Hematopoietic multipotent progenitor cell treated with erythropoietin and hydrocortisone succinate and interleukin-3 and kit ligand, for 8 days (in vitro differentiated cells): ENCODE results near the gene CCDC116.
"Not testable (repeated sequence)": the region's sequence is repeated elsewhere in the genome, so short reads cannot be mapped to it uniquely, and the experiment has no call there.

Experiments used
- DNase-seq: peaks from one replicate; pipeline ENCODE4 v3.0.0-alpha.2; 2015

Gene CCDC116

DNA sequence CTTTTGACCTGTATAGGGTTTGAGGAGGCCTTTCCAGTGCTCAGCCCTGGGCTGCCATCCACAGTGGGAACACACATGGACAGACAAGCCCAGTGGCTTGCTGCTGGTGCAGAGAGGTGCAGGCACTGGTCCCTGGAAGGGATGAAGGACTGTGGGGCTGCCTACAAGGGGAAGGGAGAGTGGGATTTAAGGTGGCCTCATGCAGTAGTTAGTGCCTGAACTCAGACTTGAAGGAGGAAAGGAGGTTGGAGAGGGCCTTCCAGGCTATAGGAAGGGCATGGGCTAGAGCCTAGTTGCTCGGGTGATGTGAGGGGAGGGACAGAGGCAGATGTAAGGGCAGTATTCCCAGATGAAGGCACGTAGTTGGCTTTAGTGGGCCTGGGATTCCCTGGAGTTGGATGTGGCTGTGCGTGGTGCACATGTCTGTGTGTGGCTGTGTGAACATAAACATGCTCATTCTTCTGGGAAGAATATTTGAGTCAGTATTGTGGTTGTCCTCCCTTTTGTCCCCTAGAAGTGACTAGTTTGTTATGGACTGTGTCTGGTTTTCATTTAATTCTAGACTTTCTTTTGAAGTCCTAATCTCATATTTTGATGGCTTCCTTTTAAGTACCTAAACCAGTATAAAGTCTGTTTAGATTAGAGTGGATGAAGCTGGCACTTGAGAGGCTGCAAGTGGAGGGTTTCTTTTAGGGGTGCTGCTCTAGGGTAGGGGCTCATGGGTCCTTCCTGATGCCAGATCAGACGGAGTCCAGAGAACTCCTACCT is 21.2 kb upstream of the CCDC116 start:
- no peak for DNase-seq

DNA sequence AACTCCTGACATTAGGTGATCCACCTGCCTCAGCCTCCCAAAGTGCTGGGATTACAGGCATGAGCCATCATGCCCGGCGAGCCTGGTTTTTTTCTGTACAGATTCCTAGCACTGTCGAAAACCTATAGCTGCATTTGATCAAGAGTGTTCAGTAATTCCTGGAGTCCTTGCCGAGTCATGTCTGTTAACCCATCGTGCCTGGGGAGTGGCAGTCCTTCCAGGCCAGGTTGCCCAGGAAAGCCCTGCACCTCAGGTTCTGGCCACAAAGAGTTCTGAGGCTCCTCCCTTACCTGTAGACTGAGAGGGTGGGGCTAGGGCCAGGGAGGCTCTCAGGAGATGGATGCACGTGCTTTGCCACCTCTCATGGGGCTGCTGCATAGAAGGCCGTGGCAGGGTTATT is 19.7 kb upstream of the CCDC116 start:
- no peak for DNase-seq

DNA sequence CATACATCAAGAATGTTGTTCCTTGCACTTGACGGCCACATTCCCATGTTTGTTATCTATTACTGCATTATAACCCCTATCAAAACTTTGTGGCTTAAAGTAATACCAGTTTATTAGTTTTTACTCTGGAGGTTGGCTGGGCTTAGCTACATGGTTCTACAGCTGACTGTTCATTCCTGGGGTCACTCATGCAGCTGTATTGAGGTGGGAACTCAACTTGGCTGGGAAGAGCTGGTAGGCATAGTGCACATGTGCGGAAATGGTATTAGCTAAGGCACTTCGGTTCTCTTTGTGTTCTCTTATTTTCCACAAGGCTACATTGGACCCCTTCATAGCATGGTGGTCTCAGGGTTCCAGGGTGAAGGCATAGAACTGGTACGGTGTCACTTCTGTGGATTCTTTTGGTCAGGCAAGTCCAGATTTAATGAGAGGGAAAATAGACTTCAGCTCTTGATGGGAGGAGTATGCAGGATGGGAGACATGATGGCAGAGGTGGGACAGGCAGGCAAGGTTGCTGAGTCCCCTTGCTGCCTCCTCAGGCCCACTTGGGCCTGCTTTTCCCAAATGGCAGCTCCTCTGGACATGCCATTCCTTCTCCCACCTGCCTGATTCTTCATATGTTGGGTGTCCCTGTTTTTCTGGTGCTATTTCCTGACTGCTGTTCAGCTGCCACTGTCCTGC is 18.9 kb upstream of the CCDC116 start:
- DNase-seq, result no peak

DNA sequence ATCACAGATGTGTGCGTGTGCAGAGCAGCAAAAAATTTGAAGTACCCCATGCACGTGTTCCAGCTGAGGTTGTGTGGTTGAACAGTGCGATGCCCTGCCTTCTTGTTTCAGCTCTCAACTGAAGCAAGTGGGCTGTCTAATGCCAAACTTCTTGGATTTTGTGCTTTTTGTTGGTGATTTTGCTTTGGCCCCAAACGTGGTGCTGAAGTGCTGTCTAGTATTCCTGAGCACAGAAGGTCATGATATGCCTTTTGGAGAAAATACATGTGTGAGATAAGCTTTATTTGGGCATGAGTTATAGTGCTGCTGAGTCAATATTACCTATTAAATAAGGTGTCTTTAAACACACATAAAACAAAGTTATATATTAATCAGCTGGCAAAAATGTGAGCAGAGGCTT is 16.8 kb upstream of the CCDC116 start:
- DNase-seq, result no peak

DNA sequence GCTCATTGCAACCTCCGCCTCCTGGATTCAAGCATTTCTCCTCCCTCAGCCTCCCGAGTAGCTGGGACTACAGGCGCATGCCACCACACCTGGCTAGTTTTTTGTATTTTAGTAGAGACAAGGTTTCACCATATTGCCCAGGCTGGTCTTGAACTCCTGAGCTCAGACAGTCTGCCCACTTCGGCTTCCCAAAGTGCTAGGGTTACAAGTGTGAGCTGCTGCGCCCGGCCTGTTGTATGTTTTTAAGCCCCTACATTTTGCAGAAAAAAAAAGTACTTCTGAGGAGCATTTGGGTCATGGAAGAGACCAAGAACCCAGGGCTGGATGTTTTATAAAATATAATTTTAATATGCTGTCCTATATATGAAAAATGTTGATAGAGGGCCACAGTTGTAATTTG is 15.2 kb upstream of the CCDC116 start:
- not testable (repeated sequence) for DNase-seq

DNA sequence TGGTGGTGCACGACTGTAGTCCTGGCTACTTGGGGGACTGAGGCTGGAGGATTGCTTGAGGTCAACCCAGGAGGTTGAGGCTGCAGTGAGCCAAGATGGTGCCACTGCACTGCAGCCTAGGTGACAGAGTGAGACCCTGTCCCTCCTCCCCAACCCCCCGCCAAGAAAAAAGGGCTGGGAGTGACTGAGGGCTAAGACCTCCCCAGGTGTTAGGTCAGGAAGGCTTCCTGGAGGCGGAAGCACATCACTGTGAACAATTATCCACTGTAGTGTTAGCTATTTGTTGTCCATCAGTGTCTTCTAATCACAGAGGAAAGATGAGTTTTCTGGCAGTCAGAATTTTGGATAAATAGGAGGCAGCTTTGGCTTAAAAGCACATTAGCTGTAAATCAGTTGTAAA is 11.5 kb upstream of the CCDC116 start:
- DNase-seq, result no peak

DNA sequence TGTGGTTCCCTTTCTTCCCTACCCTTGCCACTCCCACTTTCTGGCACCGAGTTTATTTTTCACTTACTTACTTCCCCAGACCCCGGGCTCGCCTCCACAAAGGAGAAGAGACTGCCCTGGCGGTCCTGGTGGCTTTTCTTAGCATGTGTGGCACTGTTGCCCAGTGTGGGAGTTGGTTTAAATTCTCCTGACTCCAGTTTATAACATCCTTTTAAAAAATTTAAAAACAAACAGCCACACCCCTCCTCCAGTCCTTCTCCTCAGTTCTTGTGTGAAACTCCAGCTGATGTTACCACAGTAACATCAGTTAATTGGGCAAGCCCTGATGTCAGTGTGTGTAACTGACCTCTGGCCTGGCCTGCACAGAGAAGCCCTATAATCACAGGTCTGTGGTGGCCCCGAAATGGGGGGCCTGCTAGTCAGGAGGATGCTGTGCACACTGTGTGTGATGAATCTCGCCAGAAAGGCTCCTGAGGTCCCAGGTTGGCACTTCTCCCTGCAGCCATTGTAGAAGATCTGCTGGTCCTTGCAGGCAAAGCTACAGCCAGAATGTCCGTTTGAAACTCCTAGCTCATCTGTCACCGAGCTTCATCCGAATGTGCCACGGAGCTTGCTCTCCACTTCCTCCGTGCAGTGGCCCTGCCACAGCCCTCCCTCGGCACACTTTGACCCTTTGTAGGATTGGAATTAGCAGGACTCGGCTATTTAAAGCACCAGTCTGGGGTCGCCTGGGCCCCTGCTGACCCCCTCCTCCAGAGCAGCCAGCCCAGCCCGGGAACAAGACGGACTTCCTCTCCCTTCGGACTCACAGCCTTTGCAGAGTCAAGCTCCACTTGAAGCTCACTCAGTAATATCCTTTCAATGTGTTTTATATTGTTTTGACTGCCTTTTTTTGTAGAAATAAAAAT is 10.3 kb upstream of the CCDC116 start:
- no peak for DNase-seq

DNA sequence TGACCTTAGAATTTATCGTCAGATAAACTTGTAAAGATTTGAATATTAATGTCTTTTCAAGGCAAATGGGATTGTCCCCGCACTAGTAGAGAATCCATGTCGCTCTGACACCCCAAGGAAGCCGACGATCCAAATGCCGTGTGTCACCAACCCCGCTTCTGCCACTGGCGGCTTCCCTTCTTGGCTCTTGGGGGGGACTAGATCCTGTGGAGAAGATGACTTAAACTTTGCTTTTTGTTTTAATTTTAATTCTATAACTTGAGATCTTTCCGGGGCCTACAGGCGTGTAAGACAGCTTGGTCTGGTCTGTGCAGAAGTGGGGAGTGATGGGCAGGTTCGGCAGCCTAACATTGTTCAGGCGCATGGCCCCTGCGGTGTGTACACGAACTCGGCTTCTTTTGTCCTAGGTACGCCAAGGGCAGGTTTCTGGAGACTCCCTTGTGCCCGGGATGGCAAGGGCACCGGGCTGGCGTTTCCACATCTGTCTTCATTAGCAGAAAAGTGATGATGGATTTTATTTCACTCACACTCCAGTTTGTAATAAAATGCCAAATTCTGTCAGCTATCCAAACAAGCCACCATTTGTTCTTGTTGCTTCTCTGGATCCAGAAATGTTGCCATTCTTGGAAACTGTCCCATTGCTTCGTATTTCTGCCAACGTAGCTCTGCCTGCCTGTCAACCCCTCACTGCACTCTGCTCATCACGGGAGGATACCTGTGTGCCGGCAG is 9.5 kb upstream of the CCDC116 start:
- DNase-seq, result no peak

DNA sequence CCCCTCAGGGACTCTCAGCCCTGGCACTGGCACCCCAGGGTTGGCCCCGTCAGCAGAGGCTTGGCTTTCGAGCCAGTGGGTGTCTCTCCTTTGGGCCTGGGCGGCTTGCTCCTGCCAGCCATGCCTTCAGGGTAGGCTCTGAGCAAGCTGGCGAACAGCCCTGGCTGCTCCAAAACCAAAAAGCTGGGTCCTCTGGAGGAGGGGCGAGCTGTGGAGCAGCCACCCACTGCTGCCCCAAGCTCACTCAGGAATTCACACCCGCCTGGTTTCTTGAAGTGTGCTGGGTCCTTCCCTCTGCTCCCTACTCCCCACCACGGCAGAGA is 9.0 kb upstream of the CCDC116 start:
- no peak for DNase-seq

DNA sequence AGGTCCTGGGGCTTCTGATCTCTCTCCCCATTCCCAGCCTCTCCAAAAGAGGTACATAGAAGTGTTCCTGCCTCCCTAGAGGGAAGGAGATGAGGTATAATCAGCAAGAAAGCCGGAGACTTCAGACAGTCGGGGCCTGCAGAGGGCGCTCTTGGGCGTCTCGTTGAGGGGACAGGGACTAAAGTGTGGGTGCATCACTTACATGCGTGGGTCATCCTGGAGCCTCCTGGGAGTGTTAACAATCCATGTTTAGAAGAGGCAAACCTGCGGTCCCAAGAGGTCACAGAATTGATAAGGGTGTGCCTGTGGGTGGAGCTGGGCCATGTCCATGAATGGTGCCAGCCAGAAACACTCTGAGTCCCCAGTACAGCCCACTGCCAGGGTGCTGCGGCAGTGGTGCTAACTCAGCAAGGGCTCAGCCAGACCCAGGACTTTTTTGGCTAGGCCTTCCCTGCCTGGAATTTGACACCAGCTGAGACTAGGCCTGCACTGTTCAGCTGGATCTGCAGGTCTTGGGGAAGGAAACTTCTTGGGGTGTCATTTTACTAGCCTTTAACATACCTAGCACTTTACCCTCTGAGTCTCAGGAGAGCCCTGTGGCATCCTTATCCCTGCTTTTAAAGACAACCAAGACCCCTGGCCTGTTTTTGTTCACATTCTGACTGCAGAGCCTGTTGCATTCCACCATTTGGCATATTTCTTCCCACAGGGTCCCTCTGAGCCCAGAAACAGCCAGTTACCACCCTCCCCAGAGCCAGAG is 8.3 kb upstream of the CCDC116 start:
- peak; percentile 63 for DNase-seq

DNA sequence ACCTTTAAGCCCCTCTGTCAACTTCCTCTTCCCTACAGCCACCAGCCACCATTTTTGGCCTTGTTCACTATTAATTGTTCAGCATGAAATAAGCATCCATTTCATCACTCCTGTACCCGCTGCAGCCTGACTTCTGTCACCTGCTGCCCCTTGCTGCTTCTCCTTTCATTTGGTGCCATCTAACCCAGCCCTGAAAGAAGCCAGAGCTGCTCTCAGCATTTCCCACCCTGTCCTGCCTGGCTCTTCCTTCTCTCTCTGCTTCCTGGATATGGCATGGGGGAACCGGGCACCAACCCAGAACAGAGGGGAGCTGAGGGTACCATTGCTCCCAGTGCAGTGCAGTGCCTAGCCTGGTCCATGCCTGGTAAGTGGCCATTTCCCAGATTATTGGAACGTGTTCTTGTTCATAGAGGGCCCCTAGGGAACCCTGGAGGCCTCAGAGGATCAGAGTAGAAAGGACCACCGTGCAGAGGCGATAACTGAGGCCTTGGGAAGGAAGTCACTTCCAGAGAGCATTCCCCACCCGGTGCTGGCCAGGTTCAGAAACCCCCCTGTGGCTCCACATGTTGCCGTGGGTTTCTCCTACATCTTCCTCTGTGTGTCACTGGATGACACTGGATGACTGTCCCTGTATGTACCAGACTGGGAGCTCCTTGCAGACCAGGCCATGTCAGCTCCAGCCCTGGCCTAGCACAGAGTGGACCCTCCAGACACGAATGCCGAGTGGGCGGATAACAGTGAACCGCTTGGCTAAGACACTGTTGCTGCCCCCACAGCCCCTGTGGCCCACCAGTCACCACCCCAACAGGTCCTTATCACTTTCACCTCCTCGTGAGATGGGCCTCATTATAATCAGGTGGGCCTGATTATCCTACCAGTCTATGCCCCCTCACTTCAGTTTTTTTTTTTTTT is 7.4 kb upstream of the CCDC116 start:
- DNase-seq, result no peak

DNA sequence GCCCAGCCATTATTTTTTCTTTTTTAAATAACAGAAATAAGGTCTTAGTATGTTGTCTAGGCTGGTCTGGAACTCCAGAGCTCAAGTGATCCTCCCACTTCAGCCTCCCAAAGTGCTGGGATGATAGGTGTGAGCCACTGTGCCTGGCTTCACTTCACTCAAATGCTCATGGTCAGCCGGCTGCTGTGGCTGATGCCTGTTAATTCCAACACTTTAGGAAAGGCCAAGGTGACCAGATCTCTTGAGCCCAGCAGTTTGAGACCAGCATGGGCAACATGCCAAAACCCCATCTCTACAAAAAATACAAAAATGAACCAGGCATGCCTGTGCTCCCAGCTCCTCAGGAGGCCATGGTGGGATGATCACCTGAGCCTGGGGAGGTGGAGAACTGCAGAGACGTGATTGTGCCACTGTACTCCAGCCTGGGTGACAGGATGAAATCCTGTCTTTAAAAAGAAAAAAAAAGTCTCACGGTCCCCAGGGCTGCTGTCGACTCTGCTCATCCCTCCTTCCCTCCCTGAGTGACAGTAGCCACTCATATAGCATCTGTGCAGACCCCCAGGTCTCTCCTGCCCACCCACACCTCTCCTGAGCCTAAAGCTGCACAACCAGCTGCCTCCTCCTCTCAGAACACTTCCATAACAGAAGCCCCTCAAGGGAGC is 6.4 kb upstream of the CCDC116 start:
- DNase-seq, result no peak

DNA sequence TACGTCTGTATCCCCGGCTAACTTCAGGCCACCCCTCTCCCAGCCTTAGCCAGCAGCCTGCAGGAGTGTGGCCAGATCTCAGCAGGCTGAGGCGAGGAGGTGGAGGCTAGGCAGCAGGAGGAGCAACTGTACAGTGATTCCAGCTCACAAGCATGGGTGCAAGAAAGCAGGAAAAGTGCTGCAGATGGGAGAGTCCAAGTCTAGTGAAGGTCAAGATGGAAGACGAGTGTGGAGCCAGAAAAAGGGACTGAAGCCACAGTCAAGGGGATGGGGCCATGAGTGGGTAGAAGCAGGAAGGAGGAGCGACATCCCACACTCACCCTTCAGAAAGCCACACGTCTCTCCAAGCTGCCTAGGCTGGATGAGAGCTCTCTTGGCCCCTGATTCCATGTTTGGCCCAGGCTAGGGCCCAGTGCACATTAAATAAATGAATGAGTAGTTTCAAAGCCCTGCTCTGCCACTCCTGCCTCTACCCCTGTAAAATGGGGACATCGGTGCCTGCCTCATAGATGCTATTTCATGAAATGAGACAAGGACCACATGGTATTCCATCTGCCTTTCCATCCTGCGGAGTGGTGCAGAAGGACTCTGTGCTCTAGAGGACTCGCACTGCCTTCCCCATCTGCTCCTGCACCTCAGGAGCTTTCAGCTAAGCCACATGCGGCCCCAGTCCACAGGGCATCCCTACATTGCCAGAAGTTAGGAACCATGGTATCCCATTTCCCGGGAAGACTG is 5.7 kb upstream of the CCDC116 start:
- DNase-seq, result no peak

DNA sequence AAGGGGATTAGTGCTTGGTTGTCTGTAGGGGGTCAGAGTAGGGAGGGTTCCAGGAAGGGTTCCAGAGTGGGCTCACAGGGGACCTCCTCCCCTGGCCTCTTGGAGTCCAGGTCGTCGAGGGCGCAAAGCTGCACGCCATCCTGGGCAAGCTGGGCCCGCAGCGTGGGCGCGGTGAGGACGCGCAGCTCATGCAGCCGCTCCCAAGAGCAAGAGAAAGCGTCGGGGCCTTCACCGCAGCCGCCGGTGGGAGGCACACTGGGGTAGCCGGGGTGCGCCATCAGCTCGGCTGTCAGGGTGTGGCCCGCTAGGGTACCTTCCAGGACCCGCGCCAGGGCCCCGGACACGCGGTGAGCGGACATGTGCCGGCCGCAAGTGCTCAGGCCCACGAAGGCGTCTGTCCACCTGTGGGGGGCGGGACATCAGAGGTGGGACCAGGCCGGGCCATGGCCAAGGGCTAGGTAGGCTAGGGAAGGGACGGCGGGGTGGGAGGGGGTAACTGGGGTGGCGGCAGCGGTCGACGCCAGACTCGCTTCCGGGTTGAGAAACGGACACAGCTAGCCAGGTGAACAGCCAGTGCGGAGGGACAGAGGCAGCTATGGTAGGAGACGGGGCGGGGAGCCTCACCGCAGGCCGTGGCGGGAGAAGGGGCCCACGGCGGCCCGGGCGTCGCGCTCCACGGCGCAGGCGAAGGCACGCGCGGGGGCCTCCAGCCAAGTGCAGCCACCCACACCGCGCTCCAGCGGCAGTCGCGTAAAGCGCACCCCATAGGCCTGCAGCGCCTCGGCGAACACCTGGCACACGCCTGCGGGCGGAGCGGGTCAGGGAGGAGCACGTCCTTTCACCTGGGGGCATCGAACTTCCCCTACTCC is 3.9 kb upstream of the CCDC116 start:
- no peak for DNase-seq

DNA sequence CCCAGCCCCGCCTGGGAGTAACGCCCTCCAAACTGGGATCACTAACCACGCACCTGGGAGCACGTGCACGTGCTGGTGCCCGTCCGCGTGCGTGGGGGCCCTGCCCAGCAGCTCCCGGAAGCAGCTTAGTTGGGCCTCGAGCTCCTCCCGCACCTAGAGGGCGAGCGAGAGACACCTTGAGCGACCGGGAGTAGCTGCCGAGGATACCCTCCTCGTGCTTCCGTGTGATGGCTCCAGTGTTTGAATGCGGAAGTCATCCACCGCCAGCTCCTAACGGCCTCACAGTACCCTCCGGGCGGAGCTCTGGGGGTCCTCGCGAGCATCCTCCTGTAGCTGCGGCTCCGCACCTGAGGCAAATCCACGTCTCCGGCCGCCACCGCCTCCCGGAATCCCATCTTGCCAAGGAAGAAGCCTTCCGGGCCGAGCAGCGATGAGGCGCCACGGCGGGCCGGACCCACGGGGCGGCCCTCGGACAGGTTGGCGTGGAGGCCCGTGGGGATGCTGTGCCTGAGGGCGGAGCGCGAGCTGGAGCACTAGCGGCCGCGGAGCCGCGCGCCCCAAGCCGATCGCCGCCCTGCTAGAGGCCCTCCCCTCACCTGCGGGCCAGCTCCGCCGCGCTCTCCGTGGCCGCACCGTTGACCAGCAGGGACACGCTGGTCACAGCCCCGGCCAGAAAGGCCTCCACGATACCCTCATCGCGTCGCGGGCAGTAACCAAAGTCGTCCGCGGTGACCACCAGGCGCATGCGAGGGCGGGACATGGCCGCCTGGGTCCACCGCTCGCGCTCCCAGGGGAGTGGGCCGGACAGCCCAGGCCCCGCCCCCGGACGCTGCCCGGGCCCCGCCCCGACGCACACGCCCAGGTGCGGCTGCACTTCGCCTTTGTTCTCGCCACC is 3.1 kb upstream of the CCDC116 start, which contains the start of gene YDJC:
Gene YDJC, minus strand, starts transcription at position 768 of the 895 bp plus-strand sequence. Its CDS starts 8 bp downstream, at position 760.
- DNase-seq, result peak; percentile 96

DNA sequence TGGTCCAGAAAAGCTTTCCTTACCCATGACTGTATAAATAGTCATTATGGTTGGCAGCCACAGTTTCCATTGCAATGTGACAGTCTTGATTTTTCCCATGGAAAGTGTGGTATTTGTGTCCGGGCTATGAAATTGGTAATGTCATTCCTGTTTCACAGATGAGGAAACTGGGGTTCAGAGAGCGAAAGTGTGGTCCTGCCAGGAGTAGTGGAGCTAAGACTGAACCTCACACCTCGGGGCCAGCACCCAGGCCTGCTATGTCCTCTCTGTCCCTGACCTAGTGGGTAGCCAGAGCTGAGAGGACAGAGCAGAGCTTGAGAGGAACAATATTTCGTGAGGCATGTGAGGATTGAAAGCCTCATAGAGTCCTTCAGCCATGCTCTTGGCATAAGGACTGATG is 1.5 kb upstream of the CCDC116 start:
- DNase-seq, result no peak

DNA sequence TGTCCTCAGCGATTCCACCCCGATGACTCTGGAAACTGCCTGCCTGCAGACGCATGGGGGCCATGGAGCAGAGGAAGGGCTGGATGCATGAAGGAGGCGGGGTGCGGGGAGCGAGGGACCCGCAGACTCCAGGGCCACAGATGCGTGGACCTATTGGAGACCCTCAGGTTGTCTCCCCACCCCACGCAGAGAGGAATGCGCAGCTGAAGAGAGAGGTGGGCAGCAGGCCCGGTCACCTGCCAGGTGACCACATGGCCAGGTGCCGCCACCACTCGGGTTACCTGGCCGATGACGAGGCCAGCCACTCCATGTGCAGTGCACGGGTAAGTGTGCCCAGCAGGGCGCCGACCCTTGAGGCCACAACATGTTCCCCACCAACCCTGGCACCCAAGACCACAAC is 371 bp downstream of the CCDC116 start:
- no peak for DNase-seq

DNA sequence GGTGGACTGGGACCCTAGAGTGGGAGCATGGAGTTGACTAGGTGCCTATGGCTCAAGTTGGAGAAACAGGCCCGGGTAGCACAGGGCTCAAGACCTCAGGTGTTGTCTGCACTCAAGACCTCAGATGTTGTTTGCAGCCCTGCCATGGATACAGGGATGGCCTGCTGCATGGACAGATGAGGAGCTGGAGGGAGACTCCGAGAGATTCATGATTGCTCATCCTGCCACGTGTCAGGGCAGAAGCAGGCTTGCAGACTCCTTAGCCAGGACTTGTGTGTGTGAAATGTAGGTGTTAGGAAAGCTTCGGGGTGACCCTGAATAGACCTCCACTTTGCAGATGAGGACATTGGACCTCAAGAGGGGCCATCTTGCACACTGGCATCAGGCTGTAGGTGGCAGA is 921 bp downstream of the CCDC116 start:
- DNase-seq, result no peak
